IPS DF 4.7 (cell line): ENCODE measurements around the gene B4GALNT3.

Experiments used
- DNase-seq: peaks from one replicate; pipeline ENCODE4 v3.0.0-alpha.2; 2013; ENCODE audit warnings: low spot score; ENCODE audit errors: extremely low read depth

The B4GALNT3 gene

GRCh38 chr12:538731-539539, 79.2 kb downstream of the B4GALNT3 start:
- no peak for DNase-seq

- no peak for DNase-seq
Observed at GRCh38 chr12:539540-540310, 80.0 kb downstream of the B4GALNT3 start.

- no peak for DNase-seq
Observed at GRCh38 chr12:541676-542324, 82.1 kb downstream of the B4GALNT3 start.

- DNase-seq = no peak
Observed at GRCh38 chr12:542395-543113, 82.8 kb downstream of the B4GALNT3 start.

GRCh38 chr12:543114-543451, 83.3 kb downstream of the B4GALNT3 start:
- DNase-seq = no peak

- DNase-seq = no peak
Observed at GRCh38 chr12:544142-544541, 84.4 kb downstream of the B4GALNT3 start.

- DNase-seq = no peak
Observed at GRCh38 chr12:544941-545635, 85.3 kb downstream of the B4GALNT3 start.

GRCh38 chr12:545835-546234, 86.1 kb downstream of the B4GALNT3 start:
- DNase-seq = no peak

GRCh38 chr12:546265-546919, 86.7 kb downstream of the B4GALNT3 start:
- DNase-seq = no peak

GRCh38 chr12:546920-547845, 87.4 kb downstream of the B4GALNT3 start:
- DNase-seq = no peak

GRCh38 chr12:547883-548470, 88.2 kb downstream of the B4GALNT3 start:
- DNase-seq = no peak

GRCh38 chr12:549476-550082, 89.8 kb downstream of the B4GALNT3 start:
- DNase-seq = no peak

GRCh38 chr12:550473-551260, 90.9 kb downstream of the B4GALNT3 start:
- no peak for DNase-seq

- no peak for DNase-seq
Observed at GRCh38 chr12:552466-552865, 92.7 kb downstream of the B4GALNT3 start.

- DNase-seq = no peak
Observed at GRCh38 chr12:553216-554000, 93.7 kb downstream of the B4GALNT3 start.

GRCh38 chr12:554001-554285, 94.2 kb downstream of the B4GALNT3 start:
- DNase-seq = no peak

GRCh38 chr12:556498-556897, 96.8 kb downstream of the B4GALNT3 start:
- no peak for DNase-seq
